Natural killer cell (primary cell): ENCODE measurements around the gene IMMP1L. TPM values are rescaled to one million over a fixed set of nuclear protein-coding genes. Genes with fewer than 3 reads are reported as not detected.
A peak's percentile ranks its signal among the peaks of the same experiment; 100 is the strongest.

Source experiments
- ATAC-seq, 3 donors: fragments of 150-1000 bp in 2 of 3; fragments of 200-7000 bp in 1 of 3; cut with Tn5 transposase; 1 replicate in 1 of 3; 2 replicates in 2 of 3; pipeline ENCODE4 v1.10.0; 2021; ENCODE audit warnings: mild to moderate bottlenecking in 2 of 3, moderate library complexity in 2 of 3
- DNase-seq, 2 donors: peaks; one replicate each; pipeline versions ENCODE4 v3.0.0 to v3.0.0-alpha.2; 2013 to 2021; ENCODE audit warnings: mixed read lengths in 1 of 2
- H3K27ac ChIP-seq: one replicate; pipeline ENCODE4 v1.5.1; 2013; ENCODE audit warnings: mild to moderate bottlenecking, low read length
- H3K27me3 ChIP-seq: one replicate; pipeline ENCODE4 v1.6.1; 2013; ENCODE audit warnings: low read length; ENCODE audit not compliant: control insufficient read depth, insufficient read depth
- H3K36me3 ChIP-seq: one replicate; pipeline ENCODE4 v1.6.1; 2013; ENCODE audit warnings: low read length; ENCODE audit not compliant: control insufficient read depth, insufficient read depth
- H3K4me1 ChIP-seq: one replicate; pipeline ENCODE4 v1.6.1; 2013; ENCODE audit warnings: low read length; ENCODE audit not compliant: control insufficient read depth, insufficient read depth
- H3K4me3 ChIP-seq: one replicate; pipeline ENCODE4 v1.5.1; 2013; ENCODE audit warnings: low read length
- H3K9me3 ChIP-seq: one replicate; pipeline ENCODE4 v1.6.1; 2013; ENCODE audit warnings: low read length; ENCODE audit not compliant: control insufficient read depth, insufficient read depth
- H3K27ac Mint-ChIP-seq, 2 donors: one replicate each; pipeline ENCODE4 v1.8.0; 2022; ENCODE audit warnings: mild to moderate bottlenecking in 2 of 2, mixed read lengths in 2 of 2, moderate library complexity in 1 of 2
- H3K27me3 Mint-ChIP-seq, 2 donors: one replicate each; pipeline ENCODE4 v1.8.0; 2022; ENCODE audit warnings: low read depth in 2 of 2, mixed read lengths in 2 of 2
- H3K36me3 Mint-ChIP-seq: one replicate; pipeline ENCODE4 v1.8.0; 2022; ENCODE audit warnings: mixed read lengths
- H3K4me1 Mint-ChIP-seq, 2 donors: one replicate each; pipeline ENCODE4 v1.8.0; 2022; ENCODE audit warnings: mixed read lengths in 2 of 2
- H3K4me3 Mint-ChIP-seq: one replicate; pipeline ENCODE4 v1.8.0; 2022; ENCODE audit warnings: mild to moderate bottlenecking, moderate library complexity, mixed read lengths
- H3K9me3 Mint-ChIP-seq, 2 donors: one replicate each; pipeline ENCODE4 v1.8.0; 2022; ENCODE audit warnings: mixed read lengths in 2 of 2
- WGBS: methylation state at CpG from one replicate; pipeline ENCODE4 v1.1.7; 2013; ENCODE audit warnings: missing lambda C conversion rate; ENCODE audit not compliant: insufficient coverage; 5-methylcytosine and 5-hydroxymethylcytosine counted together
- intact Hi-C: fragments of 100-400 bp; cut with micrococcal nuclease; formaldehyde crosslinking; loops from one replicate; pipeline ENCODE4 v1.14.2; 2022
- total RNA-seq, 4 donors: library from RNA; stranded (reverse); fragments of 120-200 nt in 1 of 4; gene quantifications; one replicate each; pipeline versions ENCODE4 v1.2.3 to v1.2.4, GENCODE V29; 2013 to 2022
- TF ChIP-seq, protein P1 (sequence below): fragments of 200-600 bp; IDR thresholded peaks from one replicate; pipeline ENCODE4 v1.8.0; 2022; ENCODE audit warnings: antibody characterized with exemption

Gene IMMP1L
- total RNA-seq, 3 donors from 2014 or later (not counting 1 experiment from before 2014, with no cell fraction given), result 12.0 to 17.3 (median 15.7) TPM

GRCh38 chr11:31492320-31492913 is 17.0 kb downstream of the IMMP1L start:
- no peaks in the 10 kb centered on the region for H3K4me1 ChIP-seq

DNA sequence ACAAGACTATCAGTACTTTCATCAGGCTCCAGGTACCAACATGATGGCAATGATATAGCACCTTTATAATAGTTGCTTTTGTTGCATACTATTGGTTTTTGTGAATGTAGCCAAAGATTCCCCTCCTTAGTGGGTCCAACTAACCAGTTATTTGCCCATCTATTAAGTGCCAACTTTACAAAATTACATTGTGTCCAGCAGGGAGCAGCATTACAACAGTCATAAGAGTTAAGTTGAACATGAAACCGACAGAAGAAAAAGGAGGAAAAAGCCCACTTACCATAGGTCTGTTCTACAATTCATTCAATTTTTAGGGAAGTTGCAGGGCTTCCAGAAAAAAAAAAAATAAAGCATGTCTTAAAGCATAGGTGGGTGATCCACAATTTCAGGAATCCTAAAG is 21.6 kb downstream of the IMMP1L start:
- H3K36me3 Mint-ChIP-seq, result no peaks in the 10 kb centered on the region
- WGBS, result 40% methylated on average over 1 of the region's 1 CpG
- no peak overlapping the region for H3K4me3 Mint-ChIP-seq
- H3K4me3 ChIP-seq, result no peak overlapping the region
- H3K4me1 ChIP-seq, result no peaks in the 10 kb centered on the region
- DNase-seq (peak in 1 of 2 donors; percentile 55), ATAC-seq (no peak)
- no peaks in the 10 kb centered on the region for H3K36me3 ChIP-seq
- H3K9me3 Mint-ChIP-seq, result no peaks in the 10 kb centered on the region
- TF ChIP-seq, protein P1, sequence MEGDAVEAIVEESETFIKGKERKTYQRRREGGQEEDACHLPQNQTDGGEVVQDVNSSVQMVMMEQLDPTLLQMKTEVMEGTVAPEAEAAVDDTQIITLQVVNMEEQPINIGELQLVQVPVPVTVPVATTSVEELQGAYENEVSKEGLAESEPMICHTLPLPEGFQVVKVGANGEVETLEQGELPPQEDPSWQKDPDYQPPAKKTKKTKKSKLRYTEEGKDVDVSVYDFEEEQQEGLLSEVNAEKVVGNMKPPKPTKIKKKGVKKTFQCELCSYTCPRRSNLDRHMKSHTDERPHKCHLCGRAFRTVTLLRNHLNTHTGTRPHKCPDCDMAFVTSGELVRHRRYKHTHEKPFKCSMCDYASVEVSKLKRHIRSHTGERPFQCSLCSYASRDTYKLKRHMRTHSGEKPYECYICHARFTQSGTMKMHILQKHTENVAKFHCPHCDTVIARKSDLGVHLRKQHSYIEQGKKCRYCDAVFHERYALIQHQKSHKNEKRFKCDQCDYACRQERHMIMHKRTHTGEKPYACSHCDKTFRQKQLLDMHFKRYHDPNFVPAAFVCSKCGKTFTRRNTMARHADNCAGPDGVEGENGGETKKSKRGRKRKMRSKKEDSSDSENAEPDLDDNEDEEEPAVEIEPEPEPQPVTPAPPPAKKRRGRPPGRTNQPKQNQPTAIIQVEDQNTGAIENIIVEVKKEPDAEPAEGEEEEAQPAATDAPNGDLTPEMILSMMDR, result no peak
- intact Hi-C loops, result no loop called here
- H3K27ac ChIP-seq, result no peak overlapping the region
- H3K9me3 ChIP-seq, result no peaks in the 10 kb centered on the region
- H3K27me3 Mint-ChIP-seq, result no peaks in the 10 kb centered on the region
- no peak overlapping the region for H3K27ac Mint-ChIP-seq
- H3K4me1 Mint-ChIP-seq, result peaks cover 25 to 26% of the 10 kb centered on the region in 2 donors
- H3K27me3 ChIP-seq, result no peaks in the 10 kb centered on the region

More at GRCh38 chr11:31492320-31492913, 17.0 kb downstream of the IMMP1L start:
- intact Hi-C loops, result no loop called here
- no peaks in the 10 kb centered on the region for H3K9me3 Mint-ChIP-seq
- TF ChIP-seq, protein P1, result no peak
- DNase-seq (no peak), ATAC-seq (no peak)
- no CpG with 5 or more reads among the region's 2 CpGs for WGBS
- Histone ChIP-seq H3K27ac (no peak overlapping the region), H3K9me3 (no peaks in the 10 kb centered on the region), H3K36me3 (no peaks in the 10 kb centered on the region), H3K27me3 (no peaks in the 10 kb centered on the region), H3K4me3 (no peak overlapping the region)
- no peaks in the 10 kb centered on the region for H3K36me3 Mint-ChIP-seq
- H3K27ac Mint-ChIP-seq, result peak overlapping the region in 1 of 2 donors; percentile 14
- no peak overlapping the region for H3K4me3 Mint-ChIP-seq
- H3K27me3 Mint-ChIP-seq, result no peaks in the 10 kb centered on the region
- peaks cover 33 to 38% of the 10 kb centered on the region in 2 donors for H3K4me1 Mint-ChIP-seq

DNA sequence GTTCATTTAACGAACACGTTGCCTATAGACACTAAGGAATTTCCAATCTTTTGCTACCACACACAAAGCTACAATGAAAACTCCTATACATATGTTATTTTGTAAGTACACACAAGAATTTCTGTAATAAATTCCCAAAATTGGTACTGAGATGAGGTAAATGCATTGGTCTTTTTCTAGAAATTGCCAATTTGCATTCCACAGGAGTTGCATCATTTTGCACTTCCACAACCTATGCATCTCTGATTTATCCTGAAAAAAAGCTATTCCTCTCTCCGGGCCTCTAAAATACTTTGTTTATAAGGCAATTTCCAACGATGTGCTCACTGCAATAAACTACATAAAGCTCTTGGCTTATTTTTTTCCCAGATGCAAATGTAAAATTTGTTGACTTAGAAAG is 24.9 kb downstream of the IMMP1L start:
- intact Hi-C loops, result no loop called here
- DNase-seq, result no peak
- Histone ChIP-seq H3K36me3 (no peaks in the 10 kb centered on the region), H3K27ac (no peak overlapping the region), H3K9me3 (no peaks in the 10 kb centered on the region), H3K27me3 (no peaks in the 10 kb centered on the region), H3K4me3 (no peak overlapping the region), H3K4me1 (no peaks in the 10 kb centered on the region)
- no peaks in the 10 kb centered on the region for H3K27me3 Mint-ChIP-seq
- H3K9me3 Mint-ChIP-seq, result no peaks in the 10 kb centered on the region
- H3K27ac Mint-ChIP-seq, result no peak overlapping the region
- H3K4me3 Mint-ChIP-seq, result no peak overlapping the region
- TF ChIP-seq, protein P1, result no peak
- no peak for ATAC-seq
- WGBS, result 100% methylated on average over 2 of the region's 4 CpGs
- H3K36me3 Mint-ChIP-seq, result no peaks in the 10 kb centered on the region
- H3K4me1 Mint-ChIP-seq, result peaks cover 9 to 24% of the 10 kb centered on the region in 2 donors

GRCh38 chr11:31480930-31481329 is 28.5 kb downstream of the IMMP1L start:
- no peaks in the 10 kb centered on the region for H3K9me3 ChIP-seq
- no peak overlapping the region for H3K27ac Mint-ChIP-seq
- H3K27ac ChIP-seq, result no peak overlapping the region
- no peak overlapping the region for H3K4me3 ChIP-seq
- DNase-seq (no peak), ATAC-seq (no peak)
- no peaks in the 10 kb centered on the region for H3K27me3 ChIP-seq
- no peaks in the 10 kb centered on the region for H3K36me3 ChIP-seq
- TF ChIP-seq, protein P1, result no peak
- H3K27me3 Mint-ChIP-seq, result no peaks in the 10 kb centered on the region
- H3K36me3 Mint-ChIP-seq, result no peaks in the 10 kb centered on the region
- no peak overlapping the region for H3K4me3 Mint-ChIP-seq
- H3K4me1 Mint-ChIP-seq, result peaks cover 10% of the 10 kb centered on the region in 2 donors
- intact Hi-C loops, result no loop called here
- no peaks in the 10 kb centered on the region for H3K4me1 ChIP-seq
- WGBS, result 100% methylated on average over 2 of the region's 3 CpGs
- no peaks in the 10 kb centered on the region for H3K9me3 Mint-ChIP-seq
